Hindlimb muscle (tissue), 1 donor: ENCODE measurements around the gene FAM81B. TPM values are rescaled to one million over a fixed set of nuclear protein-coding genes. Genes with fewer than 3 reads are reported as not detected.
"Not testable (repeated sequence)": the region's sequence is repeated elsewhere in the genome, so short reads cannot be mapped to it uniquely, and the experiment has no call there.

Experiments used
- DNase-seq: peaks from one replicate; pipeline ENCODE4 v3.0.0-alpha.2; 2013
- polyA plus RNA-seq: library from polyadenylated mRNA; unstranded; fragments of 120-200 nt; gene quantifications from one replicate; pipeline ENCODE4 v1.2.1, GENCODE V29; 2013; ENCODE audit not compliant: insufficient read length

Gene FAM81B, protein sequence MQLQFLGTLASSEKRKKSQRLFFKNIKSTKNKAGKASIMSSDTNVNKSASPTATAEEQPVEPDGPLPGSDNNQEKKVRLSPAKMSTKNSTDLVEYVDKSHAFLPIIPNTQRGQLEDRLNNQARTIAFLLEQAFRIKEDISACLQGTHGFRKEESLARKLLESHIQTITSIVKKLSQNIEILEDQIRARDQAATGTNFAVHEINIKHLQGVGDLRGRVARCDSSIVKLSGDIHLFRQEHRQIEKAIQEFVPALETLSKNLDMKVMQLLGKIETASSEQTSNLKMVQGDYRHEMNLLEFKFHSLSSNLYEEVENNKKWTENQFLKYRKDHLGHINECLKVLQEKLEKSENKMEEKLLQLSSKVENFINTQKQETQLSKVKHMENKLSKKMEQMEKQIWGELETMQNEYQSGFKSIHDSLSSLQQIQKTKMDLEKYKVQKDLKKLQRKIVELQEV
- polyA plus RNA-seq = 10.9 TPM

DNA sequence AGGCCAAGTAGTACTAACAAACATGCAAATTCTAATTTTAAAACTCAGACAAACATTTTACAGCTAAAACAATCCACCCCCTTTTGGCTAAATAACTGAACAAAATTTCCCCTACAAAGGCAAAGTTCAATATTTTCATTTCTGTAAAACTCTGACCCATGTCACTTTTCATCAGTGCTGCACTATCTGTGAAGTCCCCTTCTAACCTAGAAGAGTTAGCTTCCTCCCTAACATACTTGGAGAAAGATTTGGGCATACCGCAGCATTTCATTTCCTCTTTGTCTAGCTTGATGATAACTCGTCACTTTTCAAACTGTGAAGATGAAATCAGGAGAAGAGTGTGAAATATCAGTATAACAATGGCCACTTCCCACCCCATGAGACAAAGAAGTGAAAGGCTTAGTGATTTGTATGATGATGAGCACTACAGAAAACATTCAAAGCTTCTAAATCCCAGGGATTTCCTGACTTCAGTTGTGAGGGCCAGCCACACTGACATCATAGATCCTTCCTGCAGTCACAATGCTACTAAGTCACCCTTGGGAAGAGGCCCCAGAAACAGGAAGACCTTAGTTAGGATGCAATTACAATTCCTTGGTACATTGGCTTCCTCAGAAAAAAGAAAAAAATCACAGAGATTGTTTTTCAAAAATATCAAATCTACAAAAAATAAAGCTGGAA is at the start of gene FAM81B:
Gene FAM81B, plus strand, starts transcription at position 555 of the 681 bp plus-strand sequence. Its CDS starts 24 bp downstream, at position 579.
- DNase-seq = no peak

DNA sequence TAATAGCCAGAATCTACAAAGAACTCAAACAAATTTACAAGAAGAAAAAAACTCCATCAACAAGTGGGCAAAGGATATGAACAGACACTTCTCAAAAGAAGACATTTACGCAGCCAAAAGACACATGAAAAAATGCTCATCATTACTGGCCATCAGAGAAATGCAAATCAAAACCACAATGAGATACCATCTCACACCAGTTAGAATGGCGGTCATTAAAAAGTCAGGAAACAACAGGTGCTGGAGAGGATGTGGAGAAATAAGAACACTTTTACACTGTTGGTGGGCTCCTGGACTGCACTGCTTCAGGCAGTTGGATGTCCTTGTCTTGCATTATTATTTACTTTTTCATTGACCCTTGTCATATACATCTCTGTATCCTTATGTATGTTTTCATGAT is 49.7 kb upstream of the FAM81B start:
- not testable (repeated sequence) for DNase-seq

DNA sequence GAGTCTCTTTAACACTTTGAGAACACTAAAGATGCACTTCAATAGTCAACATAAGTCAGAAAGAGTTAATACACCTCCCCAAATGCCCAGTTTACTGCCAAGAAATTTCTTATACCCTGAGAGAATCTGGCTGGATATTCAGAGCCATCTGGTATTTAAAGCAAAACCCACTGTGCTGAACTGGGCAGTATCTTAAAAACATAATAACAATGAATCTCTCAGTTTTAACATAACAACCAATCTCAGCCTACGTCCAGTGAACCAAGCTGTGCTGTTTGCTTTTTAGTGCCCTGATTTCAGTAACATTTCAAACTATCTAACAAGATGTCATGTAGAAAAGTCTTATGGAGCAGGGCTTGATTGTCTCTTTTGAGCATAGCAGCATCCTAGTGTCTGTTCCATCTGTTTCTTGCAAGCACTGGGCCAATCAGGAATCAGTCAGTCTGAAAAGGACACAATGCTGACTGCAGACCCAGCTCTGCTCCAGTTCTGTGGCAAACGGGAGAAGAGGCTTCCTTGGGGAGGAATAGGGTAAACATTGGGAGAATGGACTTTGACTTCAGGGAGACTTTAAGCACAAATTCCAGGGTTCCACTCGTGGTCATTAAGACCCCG is 43.6 kb upstream of the FAM81B start:
- DNase-seq = no peak

DNA sequence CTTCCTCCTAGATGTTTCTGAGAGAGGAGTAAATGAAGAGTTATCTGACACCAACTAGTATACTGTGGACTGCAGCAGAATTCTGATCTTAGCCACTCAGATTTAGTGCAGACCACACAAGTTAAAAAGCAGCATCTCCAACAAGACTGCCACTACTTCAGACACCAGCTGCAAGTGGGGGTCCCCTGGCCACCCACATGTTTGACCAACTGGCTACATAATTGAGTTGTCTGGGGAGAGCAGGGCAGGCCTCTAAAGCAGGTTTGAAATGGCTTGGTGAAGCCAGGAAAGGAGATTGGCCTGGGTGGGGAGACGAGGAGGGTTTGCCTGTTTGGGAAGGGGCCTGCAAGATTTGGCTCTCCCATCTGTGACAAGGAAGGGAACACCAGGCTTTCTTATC is 40.5 kb upstream of the FAM81B start:
- no peak for DNase-seq

DNA sequence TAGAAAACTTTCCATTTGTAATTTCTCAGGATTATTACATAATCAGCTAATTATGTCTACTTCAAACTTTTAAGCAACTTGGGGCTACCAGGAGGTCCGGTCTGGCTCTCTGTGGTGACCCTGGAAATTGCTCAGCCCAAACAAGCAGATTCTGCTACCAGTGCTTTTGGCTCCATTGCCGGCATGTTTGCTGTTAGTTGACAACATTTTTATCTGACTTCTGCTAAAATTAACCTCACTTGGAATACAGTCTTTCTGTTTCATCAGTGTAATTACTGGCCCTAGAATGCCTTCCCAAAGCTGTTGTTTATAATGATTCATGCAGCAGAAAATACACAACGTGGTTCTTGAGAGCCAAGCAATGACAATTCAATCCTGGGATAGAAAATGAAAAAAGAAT is 38.5 kb upstream of the FAM81B start:
- no peak for DNase-seq

DNA sequence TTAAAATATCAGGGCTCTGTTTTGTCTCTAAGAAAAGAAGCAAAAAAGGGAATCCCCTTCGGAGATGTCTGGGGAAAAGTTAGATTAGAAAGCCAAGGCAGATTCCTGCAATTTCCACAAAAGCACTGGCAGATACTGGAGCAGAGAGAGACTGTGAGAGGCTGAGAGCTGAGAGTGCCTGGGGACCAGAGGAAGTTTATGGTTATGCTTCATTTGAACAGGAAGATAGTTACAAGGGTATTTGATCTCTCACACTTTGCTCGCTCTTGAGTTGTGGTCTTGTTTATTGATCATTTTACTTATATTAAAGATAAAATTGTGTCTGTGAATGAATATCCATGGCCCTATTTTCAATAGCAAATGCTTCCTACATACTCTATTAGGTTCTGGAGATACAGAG is 32.8 kb upstream of the FAM81B start:
- no peak for DNase-seq

DNA sequence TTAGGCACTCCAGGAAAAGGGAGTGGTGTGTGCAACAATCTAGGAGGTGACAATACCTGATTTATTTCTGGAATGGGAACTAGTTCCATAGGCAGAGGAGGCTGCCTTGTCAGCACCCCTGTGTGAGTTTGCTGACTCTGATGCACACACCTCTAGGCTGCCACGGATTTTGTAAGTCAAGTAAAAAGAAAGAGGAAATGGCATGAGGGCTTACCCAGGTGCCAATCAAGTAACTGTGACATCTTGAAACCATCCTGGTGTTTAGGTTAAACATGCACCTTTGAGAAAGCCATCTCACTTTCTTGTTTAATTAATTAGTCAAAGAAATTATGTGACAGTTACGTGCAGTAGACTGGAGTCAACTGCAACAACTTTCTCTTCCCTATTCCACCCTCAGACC is 32.3 kb upstream of the FAM81B start:
- DNase-seq = no peak

DNA sequence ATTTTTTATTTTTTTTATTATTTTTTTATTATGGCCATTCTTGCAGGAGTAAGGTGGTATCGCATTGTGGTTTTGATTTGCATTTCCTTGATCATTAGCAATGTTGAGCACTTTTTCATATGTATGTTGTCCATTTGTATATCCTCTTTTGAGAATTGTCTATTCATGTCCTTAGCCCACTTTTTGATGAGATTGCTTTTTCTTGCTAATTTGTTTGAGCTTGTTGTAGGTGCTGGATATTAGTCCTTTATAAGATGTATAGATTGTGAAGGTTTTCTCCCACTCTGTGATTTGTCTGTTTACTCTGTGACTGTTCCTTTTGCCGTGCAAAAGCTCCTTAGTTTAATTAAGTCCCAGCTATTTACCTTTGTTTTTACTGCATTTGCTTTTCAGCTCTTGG is 30.5 kb upstream of the FAM81B start:
- DNase-seq = not testable (repeated sequence)

DNA sequence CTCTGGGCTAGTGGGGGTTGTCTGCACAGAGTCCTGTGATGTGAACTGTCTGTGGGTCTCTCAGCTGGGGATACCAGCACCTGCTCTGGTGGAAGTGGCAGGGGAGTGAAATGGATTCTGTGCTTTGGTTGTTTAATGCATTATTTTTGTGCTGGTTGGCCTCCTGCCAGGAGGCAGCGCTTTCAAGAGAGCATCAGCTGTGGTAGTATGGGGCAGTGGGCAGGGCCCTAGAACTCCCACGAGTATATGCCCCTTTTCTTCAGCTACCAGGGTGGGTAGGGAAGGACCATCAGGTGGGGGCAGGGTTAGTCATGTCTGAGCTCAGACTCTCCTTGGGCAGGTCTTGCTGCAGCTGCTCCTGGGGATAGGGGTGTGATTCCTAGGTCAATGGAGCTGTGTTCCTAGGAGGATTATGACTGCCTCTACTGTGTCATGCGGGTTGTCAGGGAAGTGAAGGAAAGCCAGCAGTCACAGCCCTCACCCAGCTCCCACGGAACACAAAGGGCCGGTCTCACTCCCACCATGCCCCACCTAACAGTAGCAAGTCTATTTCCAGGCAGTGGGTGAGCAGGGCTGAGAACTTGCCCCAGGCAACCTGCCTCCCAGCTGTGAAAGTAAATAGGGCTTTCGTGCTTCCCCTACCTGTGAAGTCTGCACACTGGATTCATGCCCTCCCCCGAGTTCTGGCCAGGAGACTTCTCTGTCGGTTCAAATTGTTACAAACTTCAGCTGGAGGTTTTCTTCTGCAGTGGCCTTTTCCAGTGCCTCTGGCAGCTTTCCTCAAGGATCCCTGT is 25.7 kb upstream of the FAM81B start:
- no peak for DNase-seq

DNA sequence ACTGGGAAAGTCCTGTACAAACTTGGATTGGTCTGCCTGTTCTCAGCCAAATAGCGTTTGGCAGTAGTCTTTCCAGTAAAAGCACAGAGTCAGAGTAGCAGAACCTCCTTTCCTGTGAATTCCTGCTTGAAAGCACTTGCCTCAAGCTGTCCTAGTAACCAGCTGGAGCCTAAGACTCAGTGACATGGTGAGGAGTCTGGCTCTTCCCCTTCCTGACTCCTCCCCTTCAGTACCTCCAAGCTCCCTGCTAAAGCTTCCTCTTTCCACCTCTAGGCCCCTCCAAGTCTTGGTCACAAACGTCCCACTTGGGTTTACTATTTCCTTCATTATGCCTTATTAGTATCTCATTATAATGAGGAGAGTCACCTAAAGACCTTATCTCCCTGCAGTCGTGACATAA is 21.4 kb upstream of the FAM81B start:
- no peak for DNase-seq

DNA sequence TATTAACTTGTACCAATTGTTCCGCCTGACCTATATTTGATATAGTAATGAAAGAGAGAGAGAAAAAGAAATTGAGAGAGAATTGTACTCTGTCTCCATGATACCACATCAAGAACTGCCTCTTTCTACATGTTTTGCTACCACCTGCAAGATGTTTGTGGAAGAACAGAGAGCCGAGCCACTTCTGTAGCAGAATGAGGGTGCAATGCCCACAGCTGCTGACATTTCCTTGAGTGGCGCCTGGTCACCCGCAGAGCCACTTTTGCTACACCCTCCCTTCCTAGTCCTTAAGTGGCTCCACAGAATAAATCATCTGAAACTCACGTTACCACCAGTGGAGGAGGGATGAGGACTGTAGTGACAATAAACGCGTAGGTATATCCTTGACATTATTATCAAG is 17.1 kb upstream of the FAM81B start:
- no peak for DNase-seq

DNA sequence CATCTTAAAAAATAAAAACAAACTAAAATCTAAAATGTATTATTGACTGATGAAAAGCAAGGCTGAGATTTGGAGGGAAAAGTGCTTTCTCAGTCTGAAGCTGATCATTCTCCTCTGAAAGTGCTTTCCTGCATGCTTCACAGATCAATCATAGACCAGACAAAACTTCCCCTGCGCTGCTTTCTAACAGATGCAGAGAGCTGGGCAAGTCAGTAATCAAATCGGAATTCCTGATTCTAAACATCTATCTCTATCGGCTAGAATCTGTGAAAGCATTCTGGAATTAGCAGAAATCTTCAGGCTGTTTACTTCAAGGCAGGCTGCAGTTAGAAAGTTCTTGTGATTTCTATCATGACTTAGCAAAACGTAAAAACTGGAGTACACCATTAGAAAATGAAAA is 15.6 kb upstream of the FAM81B start:
- DNase-seq = no peak

DNA sequence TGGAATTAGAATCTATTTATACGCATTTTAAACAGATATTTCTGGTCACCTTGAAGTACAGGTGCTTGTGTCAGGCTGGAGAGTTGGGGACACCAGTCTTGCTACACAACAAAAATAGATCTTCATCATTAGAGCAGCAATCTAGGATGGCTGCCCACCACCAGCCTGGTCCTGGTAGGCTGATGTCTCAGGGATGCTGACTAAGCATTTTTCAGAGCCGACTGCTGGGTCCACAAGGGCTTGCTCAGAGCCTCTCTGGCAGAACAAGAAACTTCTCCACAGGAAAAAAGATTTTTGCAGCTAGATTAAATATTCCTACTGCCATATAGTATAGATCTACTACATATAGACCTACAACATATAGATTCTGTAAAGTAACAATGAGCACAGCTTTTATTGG is 12.0 kb upstream of the FAM81B start:
- no peak for DNase-seq

DNA sequence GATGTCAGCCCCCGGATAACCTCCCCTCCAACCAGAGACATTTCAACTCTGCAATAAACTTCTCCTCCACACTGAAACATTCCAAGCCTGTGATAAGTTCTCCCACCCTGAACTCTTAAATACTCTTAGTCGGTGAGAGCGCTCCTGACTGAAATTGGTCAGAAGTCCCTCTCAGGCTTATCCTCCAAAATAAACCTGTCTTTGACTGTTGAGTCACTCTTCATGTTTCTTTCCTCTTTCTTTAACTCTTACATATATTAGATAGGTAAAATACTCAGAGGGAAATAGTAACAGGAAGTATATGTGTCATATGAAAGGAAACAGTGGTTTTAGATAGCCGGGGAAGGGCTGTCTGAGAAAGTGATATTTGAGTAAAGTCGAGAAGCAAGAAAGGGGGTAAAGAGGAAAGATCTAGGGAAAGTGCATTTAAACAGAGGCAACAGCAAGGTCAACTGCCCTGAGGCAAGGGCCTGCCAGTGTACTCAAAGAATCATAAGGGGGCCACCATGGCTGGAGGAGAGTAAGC is 11.0 kb upstream of the FAM81B start:
- no peak for DNase-seq

DNA sequence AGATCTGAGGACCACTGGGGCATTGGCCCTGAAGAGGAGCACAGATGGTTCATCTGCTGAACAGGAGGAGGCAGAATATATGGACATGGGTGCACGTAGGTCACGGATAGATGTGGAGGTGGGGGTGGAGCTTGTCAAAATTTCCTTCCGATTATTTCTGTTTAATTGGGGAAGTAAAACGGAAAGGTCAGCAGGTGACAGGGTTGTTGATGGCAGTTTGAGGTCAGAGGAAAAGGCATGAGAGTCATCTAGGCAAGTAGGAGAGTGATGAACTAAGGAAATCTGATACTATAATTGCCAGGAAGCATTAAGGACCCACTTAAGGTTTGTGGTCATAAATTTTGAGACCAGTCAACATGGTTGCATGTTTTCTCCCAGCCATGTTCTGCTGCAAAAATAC is 8.4 kb upstream of the FAM81B start:
- DNase-seq = no peak

DNA sequence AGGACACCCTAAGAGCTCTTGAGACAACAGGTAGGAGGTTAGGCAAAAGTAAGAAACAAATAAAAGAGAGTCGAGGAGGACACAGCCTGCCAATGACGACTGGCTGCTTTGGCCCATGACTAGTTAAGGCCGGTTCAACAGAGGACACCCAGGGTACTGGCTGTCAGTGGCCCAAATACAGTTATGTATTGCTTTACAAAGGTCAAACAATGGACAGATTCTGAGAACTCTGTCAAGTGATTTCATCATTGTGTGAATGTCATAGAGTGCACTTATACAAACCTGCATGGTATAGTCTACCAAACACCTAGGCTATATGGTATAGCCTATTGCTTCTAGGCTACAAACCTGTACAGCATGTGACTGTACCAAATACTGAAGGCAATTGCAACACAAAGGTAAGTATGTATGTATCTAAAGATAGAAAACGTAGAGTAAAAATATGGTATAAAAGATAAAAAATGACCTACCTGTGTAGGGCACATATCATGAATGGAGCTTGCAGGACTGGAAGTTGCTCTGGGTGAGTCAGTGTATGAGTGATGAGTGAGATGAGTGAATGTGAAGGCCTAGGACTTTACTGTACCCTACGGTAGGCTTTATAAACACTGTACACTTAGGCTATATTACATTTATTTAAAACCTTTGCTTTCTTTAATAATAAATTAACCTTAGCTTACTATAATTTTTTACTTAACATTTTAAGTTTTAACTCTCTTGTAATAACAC is 6.5 kb upstream of the FAM81B start:
- DNase-seq = no peak

DNA sequence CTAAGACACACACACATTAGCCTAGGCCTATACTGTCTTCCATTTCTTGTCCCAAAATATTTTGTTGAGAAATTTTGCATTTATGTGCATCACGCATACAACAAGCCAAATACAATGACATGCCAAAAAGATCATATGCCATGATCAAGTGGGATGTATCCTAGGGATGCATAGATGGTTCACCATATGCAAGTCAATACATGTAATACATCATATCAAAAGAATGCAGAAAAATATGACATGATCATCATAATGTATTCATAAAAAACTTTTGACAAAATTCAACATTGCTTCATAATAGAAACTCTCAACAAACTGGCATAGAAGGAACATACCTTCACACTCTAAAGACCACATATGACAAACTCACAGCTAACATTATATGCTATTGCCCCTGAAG is 5.8 kb upstream of the FAM81B start:
- no peak for DNase-seq

DNA sequence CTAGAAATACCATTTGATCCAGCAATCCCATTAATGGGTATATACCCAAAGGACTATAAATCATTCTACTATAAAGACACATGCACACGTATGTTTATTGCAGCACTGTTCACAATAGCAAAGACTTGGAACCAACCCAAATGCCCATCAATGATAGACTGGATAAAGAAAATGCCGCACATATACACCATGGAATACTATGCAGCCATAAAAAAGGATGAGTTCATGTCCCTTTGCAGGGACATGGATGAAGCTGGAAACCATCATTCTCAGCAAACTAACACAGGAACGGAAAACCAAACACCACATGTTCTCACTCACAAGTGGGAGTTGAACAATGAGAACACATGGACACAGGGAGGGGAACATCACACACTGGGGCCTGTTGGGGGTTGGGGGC is 799 bp downstream of the FAM81B start:
- not testable (repeated sequence) for DNase-seq

DNA sequence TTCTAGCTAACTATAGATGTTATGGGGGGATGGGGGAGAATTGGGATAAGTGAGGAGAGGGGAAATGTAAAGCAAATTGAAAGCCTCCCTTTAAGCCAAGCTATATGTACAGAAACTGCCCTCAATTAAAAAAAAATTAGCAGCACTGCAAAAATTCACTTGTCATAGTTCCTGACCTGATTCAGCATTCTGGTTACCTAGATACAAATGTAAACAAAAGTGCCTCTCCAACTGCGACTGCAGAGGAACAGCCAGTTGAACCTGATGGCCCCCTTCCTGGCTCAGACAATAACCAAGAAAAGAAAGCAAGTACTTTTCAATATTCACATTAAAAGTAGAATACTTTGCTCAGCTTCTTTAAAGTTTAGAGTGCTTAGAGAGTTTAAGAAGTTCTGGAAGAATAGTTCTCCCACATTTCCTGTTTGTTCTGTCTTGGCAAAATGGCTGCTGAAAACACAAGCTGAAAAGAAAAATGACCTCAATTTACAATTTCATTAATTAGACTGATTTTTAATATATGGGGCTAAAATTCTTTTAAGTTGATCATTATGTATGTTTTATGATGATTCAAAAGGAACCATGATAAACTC is 1.5 kb downstream of the FAM81B start:
- DNase-seq = peak; percentile 65

DNA sequence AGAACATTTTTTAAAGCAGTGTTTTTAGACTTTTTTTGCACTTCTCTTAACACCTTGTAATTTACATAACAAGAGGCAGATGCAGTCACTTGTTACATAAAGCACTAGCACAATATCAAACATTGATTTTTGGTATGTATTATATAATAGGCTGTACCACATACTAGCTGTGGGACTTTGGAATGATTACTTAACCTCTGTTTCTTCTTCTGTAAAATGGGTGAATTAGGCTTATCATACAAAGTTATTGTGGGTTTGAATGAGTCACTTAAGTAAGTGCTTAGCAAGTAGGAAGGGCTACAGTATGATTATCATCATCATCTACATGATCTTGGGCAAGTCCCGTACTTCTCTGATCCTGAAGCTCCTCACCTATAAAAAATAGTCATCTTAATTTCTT is 2.1 kb downstream of the FAM81B start:
- DNase-seq = no peak

DNA sequence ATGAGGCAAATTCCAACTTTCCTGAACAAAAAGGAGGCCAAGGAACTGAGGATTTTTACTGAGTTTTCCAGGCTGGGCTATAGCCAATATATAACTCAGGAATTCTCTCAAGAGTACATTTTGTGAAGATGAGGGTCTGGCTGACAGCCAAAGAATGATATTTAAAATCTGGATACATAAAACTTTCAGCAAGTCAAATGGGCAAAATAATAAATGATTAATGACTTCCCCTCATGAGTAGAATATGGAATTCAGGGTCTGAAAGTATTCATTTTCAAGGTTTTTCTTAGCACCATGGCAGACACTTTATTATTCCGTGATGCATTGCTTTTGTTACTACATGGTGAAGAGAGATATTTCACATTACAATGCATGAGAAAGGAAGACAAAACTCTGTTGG is 7.8 kb downstream of the FAM81B start:
- DNase-seq = no peak
